ENCODE data around the gene ACAP1.

Gene ACAP1

GRCh38 chr17:7383742-7384488 is 47.6 kb downstream of the ACAP1 start:
- H3K4me1 Mint-ChIP-seq, result peaks cover 10% of the 10 kb centered on the region
- DNase-seq, result peak; percentile 80
- peaks cover 15% of the 10 kb centered on the region for H3K9me3 Mint-ChIP-seq
- no peak overlapping the region for H3K27ac Mint-ChIP-seq
- peak overlapping the region; percentile 68 for H3K4me3 Mint-ChIP-seq
- H3K27me3 Mint-ChIP-seq (ENCODE audit: low read depth, poor library complexity), result peaks cover 62% of the 10 kb centered on the region
- no peaks in the 10 kb centered on the region for H3K36me3 Mint-ChIP-seq (ENCODE audit: low read depth)
- no peak for TF ChIP-seq CTCF (IDR thresholded peaks at IDR 0.05)

GRCh38 chr17:7384489-7385081 is 48.3 kb downstream of the ACAP1 start:
- H3K4me1 Mint-ChIP-seq, result peaks cover 13% of the 10 kb centered on the region

DNA sequence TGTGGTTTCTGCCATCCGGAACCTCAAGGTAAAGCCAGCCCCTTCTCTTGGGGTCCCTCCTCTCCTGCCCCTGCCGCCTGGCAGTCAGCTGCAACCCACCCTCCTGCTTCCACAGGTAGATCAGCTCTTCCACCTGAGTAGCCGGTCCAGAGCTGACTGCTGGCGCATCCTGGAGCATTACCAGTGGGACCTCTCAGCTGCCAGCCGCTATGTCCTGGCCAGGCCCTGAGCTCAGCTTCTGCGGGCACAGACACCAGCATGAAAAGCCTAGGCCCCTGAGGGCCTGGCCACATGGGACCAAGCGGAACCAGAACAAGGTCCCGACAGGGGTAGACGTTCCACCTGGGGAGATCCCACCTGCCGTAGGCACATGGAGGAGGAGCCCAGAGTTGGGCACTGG is 52.5 kb downstream of the ACAP1 start:
- peaks cover 24% of the 10 kb centered on the region for H3K36me3 Mint-ChIP-seq (ENCODE audit: low read depth)
- peaks cover 38% of the 10 kb centered on the region for H3K4me1 Mint-ChIP-seq
- DNase-seq, result no peak
- H3K27ac Mint-ChIP-seq, result no peak overlapping the region
- H3K27me3 Mint-ChIP-seq (ENCODE audit: low read depth, poor library complexity), result peaks cover 14% of the 10 kb centered on the region
- TF ChIP-seq CTCF (IDR thresholded peaks at IDR 0.05), result no peak
- H3K9me3 Mint-ChIP-seq, result no peaks in the 10 kb centered on the region
- H3K4me3 Mint-ChIP-seq, result no peak overlapping the region

More at GRCh38 chr17:7384489-7385081, 48.3 kb downstream of the ACAP1 start:
- peak overlapping the region; percentile 68 for H3K4me3 Mint-ChIP-seq
- TF ChIP-seq CTCF (IDR thresholded peaks at IDR 0.05), result no peak
- no peak for DNase-seq
- peaks cover 4% of the 10 kb centered on the region for H3K36me3 Mint-ChIP-seq (ENCODE audit: low read depth)
- peaks cover 56% of the 10 kb centered on the region for H3K27me3 Mint-ChIP-seq (ENCODE audit: low read depth, poor library complexity)
- H3K27ac Mint-ChIP-seq, result no peak overlapping the region
- peaks cover 9% of the 10 kb centered on the region for H3K9me3 Mint-ChIP-seq

DNA sequence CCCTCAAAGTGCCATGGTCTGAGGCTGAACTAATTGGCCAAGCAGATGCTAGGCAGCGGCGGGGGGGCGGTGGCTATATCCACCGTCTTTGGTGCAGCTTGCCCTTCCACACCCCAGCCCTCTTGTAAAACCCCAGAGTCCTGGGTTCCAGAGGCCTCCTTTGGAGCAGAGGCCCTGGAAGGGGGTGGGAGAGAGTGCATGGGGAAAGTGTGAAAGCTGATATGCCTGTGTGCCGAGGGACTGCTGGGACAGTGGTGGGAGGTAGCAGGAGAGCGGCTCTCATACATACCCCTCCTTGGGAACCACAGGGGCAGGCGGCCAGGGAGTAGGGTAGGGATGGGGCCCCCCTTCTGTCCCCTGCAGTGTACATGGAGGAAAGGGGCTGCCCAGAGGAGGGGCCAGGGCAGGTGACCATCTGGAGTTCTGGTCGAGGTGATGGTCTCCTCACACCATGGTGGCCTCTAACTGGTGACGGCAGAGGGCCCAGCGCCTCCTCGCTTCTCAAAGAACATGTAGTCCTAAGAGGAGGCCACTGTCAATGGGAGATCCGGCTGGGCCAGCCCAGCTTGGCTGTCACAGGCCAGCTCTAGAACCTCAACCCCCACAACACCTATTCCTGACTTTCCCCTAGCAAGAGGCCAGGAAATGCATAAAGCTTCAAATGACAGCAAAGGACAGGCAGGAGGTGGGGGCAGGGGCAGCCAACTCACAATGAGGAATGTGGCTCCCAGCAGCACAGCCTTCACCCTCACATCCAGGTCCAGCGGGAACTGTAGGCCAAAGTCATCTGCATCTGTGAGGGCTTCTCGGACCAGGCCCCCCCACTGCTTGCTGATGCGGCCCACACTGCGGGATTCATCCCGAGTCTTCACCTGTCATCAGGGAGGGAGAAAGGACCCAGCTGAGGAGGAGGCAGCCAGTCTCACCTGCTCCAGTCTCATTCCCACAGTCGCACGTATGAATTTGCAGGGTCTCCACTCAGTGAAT is 53.9 kb downstream of the ACAP1 start:
- H3K27ac Mint-ChIP-seq, result no peak overlapping the region
- DNase-seq, result no peak
- no peak for TF ChIP-seq CTCF (IDR thresholded peaks at IDR 0.05)
- peaks cover 24% of the 10 kb centered on the region for H3K36me3 Mint-ChIP-seq (ENCODE audit: low read depth)
- H3K9me3 Mint-ChIP-seq, result no peaks in the 10 kb centered on the region
- H3K4me1 Mint-ChIP-seq, result peaks cover 39% of the 10 kb centered on the region
- H3K27me3 Mint-ChIP-seq (ENCODE audit: low read depth, poor library complexity), result peaks cover 1% of the 10 kb centered on the region
- H3K4me3 Mint-ChIP-seq, result no peak overlapping the region

DNA sequence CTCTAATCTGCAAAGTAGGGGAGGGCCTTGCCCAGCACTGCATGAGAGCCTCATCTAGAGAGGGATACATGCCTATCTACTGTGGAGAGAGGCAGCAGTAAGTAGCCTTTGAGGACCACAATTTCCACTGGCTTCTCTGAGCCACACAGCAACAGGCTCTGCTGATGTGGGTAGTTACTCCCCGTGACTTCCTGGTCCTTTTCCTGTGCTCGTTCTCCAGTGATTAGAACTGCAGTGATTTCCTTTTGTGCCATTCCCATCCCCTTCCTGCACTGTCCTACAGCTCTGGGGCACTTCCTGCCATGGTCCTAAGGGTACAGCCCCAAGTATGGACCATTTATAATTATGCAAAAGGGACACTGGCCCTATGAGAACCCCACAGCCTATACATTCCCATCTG is 55.0 kb downstream of the ACAP1 start:
- no peak for DNase-seq
- H3K27ac Mint-ChIP-seq, result no peak overlapping the region
- no peaks in the 10 kb centered on the region for H3K9me3 Mint-ChIP-seq
- peaks cover 46% of the 10 kb centered on the region for H3K4me1 Mint-ChIP-seq
- H3K27me3 Mint-ChIP-seq (ENCODE audit: low read depth, poor library complexity), result peaks cover 4% of the 10 kb centered on the region
- no peak overlapping the region for H3K4me3 Mint-ChIP-seq
- H3K36me3 Mint-ChIP-seq (ENCODE audit: low read depth), result peaks cover 24% of the 10 kb centered on the region
- TF ChIP-seq CTCF (IDR thresholded peaks at IDR 0.05), result no peak

All from nephron progenitor cell (in vitro differentiated cells).